Measurements from ENCODE around the gene LSM2.
A peak's percentile ranks its signal among the peaks of the same experiment; 100 is the strongest.
"Not testable (repeated sequence)": the region's sequence is repeated elsewhere in the genome, so short reads cannot be mapped to it uniquely, and the experiment has no call there.

The LSM2 gene

GRCh38 chr6:31839779-31840126 is 33.0 kb upstream of the LSM2 start:
- H3K79me1 ChIP-seq (replicated peaks; ENCODE audit: low read length, poor library complexity, severe bottlenecking); H4K8ac ChIP-seq (ENCODE audit: low read length); DNase-seq; H3K14ac ChIP-seq (ENCODE audit: low read length in 2 of 2); H3K23ac ChIP-seq (ENCODE audit: low read length in 2 of 2); H3K9me3 ChIP-seq (ENCODE audit: control insufficient read depth, low read length); H3K18ac ChIP-seq (ENCODE audit: low read depth in 1 of 2, low read length in 2 of 2); H2BK120ac ChIP-seq (ENCODE audit: low read depth, low read length); H3K4me3 ChIP-seq (ENCODE audit: insufficient read depth in 1 of 2, low read depth in 1 of 2, low read length in 2 of 2); H2BK15ac ChIP-seq (ENCODE audit: low read depth, poor library complexity, severe bottlenecking); H3K9ac ChIP-seq (ENCODE audit: low read length); H2BK5ac ChIP-seq (ENCODE audit: low read depth, low read length, poor library complexity, severe bottlenecking); H4K91ac ChIP-seq (ENCODE audit: low read length); H3K27me3 ChIP-seq (ENCODE audit: control insufficient read depth in 1 of 2, insufficient read depth in 1 of 2, low read length in 2 of 2); H3K27ac ChIP-seq (ENCODE audit: low read length, poor library complexity, severe bottlenecking); H2AK5ac ChIP-seq (ENCODE audit: low read length, severe bottlenecking); H2AFZ ChIP-seq (ENCODE audit: low read depth, low read length); H2BK12ac ChIP-seq (ENCODE audit: low read length in 2 of 2); H3K4ac ChIP-seq (ENCODE audit: low read depth in 1 of 2, low read length in 2 of 2); H3K4me2 ChIP-seq (ENCODE audit: low read length, poor library complexity, severe bottlenecking): not testable (repeated sequence)
- peaks cover 17% of the 10 kb centered on the region for H3K4me1 ChIP-seq (ENCODE audit: control insufficient read depth, insufficient read depth, low read depth, low read length)
- peaks cover 51 to 63% of the 10 kb centered on the region in 2 experiments for H3K36me3 ChIP-seq (ENCODE audit: control insufficient read depth in 1 of 2, insufficient read depth in 2 of 2, low read depth in 1 of 2, low read length in 2 of 2)
- WGBS = 95% methylated on average over 7 of the region's 8 CpGs

- no peak overlapping the region for H2BK15ac ChIP-seq (ENCODE audit: low read depth, poor library complexity, severe bottlenecking)
- no peak overlapping the region for H4K8ac ChIP-seq (ENCODE audit: low read length)
- no peak overlapping the region for H2BK5ac ChIP-seq (ENCODE audit: low read depth, low read length, poor library complexity, severe bottlenecking)
- no peak for DNase-seq
- H3K18ac ChIP-seq (ENCODE audit: low read depth in 1 of 2, low read length in 2 of 2) = no peak overlapping the region
- WGBS = 100% methylated on average over 3 of the region's 3 CpGs
- peaks cover 51 to 57% of the 10 kb centered on the region in 2 experiments for H3K36me3 ChIP-seq (ENCODE audit: control insufficient read depth in 1 of 2, insufficient read depth in 2 of 2, low read depth in 1 of 2, low read length in 2 of 2)
- no peak overlapping the region for H3K14ac ChIP-seq (ENCODE audit: low read length in 2 of 2)
- peaks cover 6% of the 10 kb centered on the region for H3K79me1 ChIP-seq (replicated peaks; ENCODE audit: low read length, poor library complexity, severe bottlenecking)
- no peak overlapping the region for H3K23ac ChIP-seq (ENCODE audit: low read length in 2 of 2)
- no peak overlapping the region for H2BK120ac ChIP-seq (ENCODE audit: low read depth, low read length)
- H3K9ac ChIP-seq (ENCODE audit: low read length) = no peak overlapping the region
- no peak overlapping the region for H2AK5ac ChIP-seq (ENCODE audit: low read length, severe bottlenecking)
- no peaks in the 10 kb centered on the region for H3K27me3 ChIP-seq (ENCODE audit: control insufficient read depth in 1 of 2, insufficient read depth in 1 of 2, low read length in 2 of 2)
- peak overlapping the region; percentile 63 for H3K4me2 ChIP-seq (ENCODE audit: low read length, poor library complexity, severe bottlenecking)
- H3K4ac ChIP-seq (ENCODE audit: low read depth in 1 of 2, low read length in 2 of 2) = no peak overlapping the region
- H3K27ac ChIP-seq (ENCODE audit: low read length, poor library complexity, severe bottlenecking) = no peak overlapping the region
- H3K9me3 ChIP-seq (ENCODE audit: control insufficient read depth, low read length) = no peaks in the 10 kb centered on the region
- no peak overlapping the region for H3K4me3 ChIP-seq (ENCODE audit: insufficient read depth in 1 of 2, low read depth in 1 of 2, low read length in 2 of 2)
- H2BK12ac ChIP-seq (ENCODE audit: low read length in 2 of 2) = no peak overlapping the region
- H2AFZ ChIP-seq (ENCODE audit: low read depth, low read length) = no peak overlapping the region
- no peak overlapping the region for H4K91ac ChIP-seq (ENCODE audit: low read length)
- peaks cover 18% of the 10 kb centered on the region for H3K4me1 ChIP-seq (ENCODE audit: control insufficient read depth, insufficient read depth, low read depth, low read length)
Observed at GRCh38 chr6:31838968-31839367, 32.2 kb upstream of the LSM2 start.

- not testable (repeated sequence) for H3K79me1 ChIP-seq (replicated peaks; ENCODE audit: low read length, poor library complexity, severe bottlenecking); H2BK120ac ChIP-seq (ENCODE audit: low read depth, low read length); H2BK12ac ChIP-seq (ENCODE audit: low read length in 2 of 2); H3K27ac ChIP-seq (ENCODE audit: low read length, poor library complexity, severe bottlenecking); H4K91ac ChIP-seq (ENCODE audit: low read length); H3K4ac ChIP-seq (ENCODE audit: low read depth in 1 of 2, low read length in 2 of 2); H3K27me3 ChIP-seq (ENCODE audit: control insufficient read depth in 1 of 2, insufficient read depth in 1 of 2, low read length in 2 of 2); H3K9me3 ChIP-seq (ENCODE audit: control insufficient read depth, low read length); H2AFZ ChIP-seq (ENCODE audit: low read depth, low read length); H3K18ac ChIP-seq (ENCODE audit: low read depth in 1 of 2, low read length in 2 of 2); H2AK5ac ChIP-seq (ENCODE audit: low read length, severe bottlenecking); H4K8ac ChIP-seq (ENCODE audit: low read length); H3K23ac ChIP-seq (ENCODE audit: low read length in 2 of 2); H2BK15ac ChIP-seq (ENCODE audit: low read depth, poor library complexity, severe bottlenecking); H2BK5ac ChIP-seq (ENCODE audit: low read depth, low read length, poor library complexity, severe bottlenecking); DNase-seq; H3K14ac ChIP-seq (ENCODE audit: low read length in 2 of 2)
- 89% methylated on average over 9 of the region's 9 CpGs for WGBS
- Histone ChIP-seq H3K36me3 (ENCODE audit: control insufficient read depth in 1 of 2, insufficient read depth in 2 of 2, low read depth in 1 of 2, low read length in 2 of 2) (peaks cover 51 to 56% of the 10 kb centered on the region in 2 experiments), H3K9ac (ENCODE audit: low read length) (peak overlapping the region; percentile 98), H3K4me3 (ENCODE audit: insufficient read depth in 1 of 2, low read depth in 1 of 2, low read length in 2 of 2) (peak overlapping the region; percentile 30 to 100), H3K4me2 (ENCODE audit: low read length, poor library complexity, severe bottlenecking) (peak overlapping the region; percentile 98), H3K4me1 (ENCODE audit: control insufficient read depth, insufficient read depth, low read depth, low read length) (peaks cover 18% of the 10 kb centered on the region)
Observed at GRCh38 chr6:31838114-31838553, 31.4 kb upstream of the LSM2 start.

DNA sequence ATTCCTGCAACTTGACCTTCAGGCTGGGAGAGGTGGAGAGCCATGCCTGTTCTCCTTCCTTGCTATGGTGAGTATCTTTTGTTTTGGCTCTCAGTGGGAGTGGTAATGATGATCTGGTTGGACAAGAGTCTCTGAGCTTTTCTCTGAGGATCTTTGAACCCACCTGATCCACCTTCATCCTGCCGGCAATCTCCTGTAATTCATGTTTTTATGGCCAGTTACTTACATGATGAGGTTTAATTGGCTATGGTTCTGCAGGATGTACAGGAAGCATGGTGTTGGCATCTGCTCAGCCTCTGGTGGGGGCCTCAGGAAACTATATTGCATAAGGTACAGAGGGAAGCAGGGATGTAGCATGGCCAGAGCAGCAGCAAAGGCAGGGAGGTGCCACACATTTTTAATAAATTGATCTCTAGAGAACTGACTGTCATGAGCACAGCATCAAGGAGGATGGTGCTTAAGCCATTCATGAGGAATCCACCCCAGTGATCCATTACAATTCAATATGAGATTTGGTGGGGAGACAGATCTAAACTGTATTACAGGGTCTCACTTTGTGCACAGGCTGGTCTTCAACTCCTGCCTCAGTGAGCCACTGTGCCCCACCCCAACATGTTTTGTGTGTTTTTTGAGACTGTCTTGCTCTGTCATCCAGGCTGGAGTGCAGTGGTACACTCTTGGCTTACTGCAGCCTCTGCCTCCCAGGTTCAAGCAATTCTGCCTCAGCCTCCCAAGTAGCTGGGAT is 30.8 kb upstream of the LSM2 start:
- H2BK5ac ChIP-seq (ENCODE audit: low read depth, low read length, poor library complexity, severe bottlenecking) = no peak overlapping the region
- WGBS = no CpG with 5 or more reads among the region's 1 CpG
- H3K9me3 ChIP-seq (ENCODE audit: control insufficient read depth, low read length) = no peaks in the 10 kb centered on the region
- no peak overlapping the region for H3K27ac ChIP-seq (ENCODE audit: low read length, poor library complexity, severe bottlenecking)
- H2BK12ac ChIP-seq (ENCODE audit: low read length in 2 of 2) = no peak overlapping the region
- H2AK5ac ChIP-seq (ENCODE audit: low read length, severe bottlenecking) = no peak overlapping the region
- no peaks in the 10 kb centered on the region for H3K27me3 ChIP-seq (ENCODE audit: control insufficient read depth in 1 of 2, insufficient read depth in 1 of 2, low read length in 2 of 2)
- peak overlapping the region; percentile 98 for H3K9ac ChIP-seq (ENCODE audit: low read length)
- DNase-seq = no peak
- peak overlapping the region in 1 of 2 experiments; percentile 48 for H3K14ac ChIP-seq (ENCODE audit: low read length in 2 of 2)
- H3K18ac ChIP-seq (ENCODE audit: low read depth in 1 of 2, low read length in 2 of 2) = no peak overlapping the region
- H4K8ac ChIP-seq (ENCODE audit: low read length) = no peak overlapping the region
- H4K91ac ChIP-seq (ENCODE audit: low read length) = no peak overlapping the region
- H3K4me1 ChIP-seq (ENCODE audit: control insufficient read depth, insufficient read depth, low read depth, low read length) = peaks cover 18% of the 10 kb centered on the region
- no peak overlapping the region for H2BK120ac ChIP-seq (ENCODE audit: low read depth, low read length)
- no peak overlapping the region for H2BK15ac ChIP-seq (ENCODE audit: low read depth, poor library complexity, severe bottlenecking)
- H3K4me3 ChIP-seq (ENCODE audit: insufficient read depth in 1 of 2, low read depth in 1 of 2, low read length in 2 of 2) = peak overlapping the region; percentile 30 to 100
- peak overlapping the region; percentile 98 for H3K4me2 ChIP-seq (ENCODE audit: low read length, poor library complexity, severe bottlenecking)
- no peak overlapping the region for H2AFZ ChIP-seq (ENCODE audit: low read depth, low read length)
- H3K23ac ChIP-seq (ENCODE audit: low read length in 2 of 2) = no peak overlapping the region
- no peak overlapping the region for H3K4ac ChIP-seq (ENCODE audit: low read depth in 1 of 2, low read length in 2 of 2)
- peaks cover 9% of the 10 kb centered on the region for H3K79me1 ChIP-seq (replicated peaks; ENCODE audit: low read length, poor library complexity, severe bottlenecking)
- H3K36me3 ChIP-seq (ENCODE audit: control insufficient read depth in 1 of 2, insufficient read depth in 2 of 2, low read depth in 1 of 2, low read length in 2 of 2) = peaks cover 51% of the 10 kb centered on the region in 2 experiments
